K562 treated with DMSO at 1 percent for 4 hours (cell line): ENCODE data around the gene KIAA1210. TPM values are rescaled to one million over a fixed set of nuclear protein-coding genes. Genes with fewer than 3 reads are reported as not detected.

Source experiments
- total RNA-seq: library from RNA; unstranded; fragments of 300-600 nt; gene quantifications from 2 replicates; pipeline ENCODE4 v1.2.3, GENCODE V29; 2022; ENCODE audit not compliant: insufficient read depth

Gene KIAA1210
- total RNA-seq, result not detected in 2 replicates

GRCh38 chrX:119127650-119128049 is at the start of gene KIAA1210:
Gene KIAA1210 (minus strand): TSS chrX:119127812. CDS start chrX:119123642, 4,170 bp downstream.

GRCh38 chrX:119072744-119073143 is 54.9 kb downstream of the KIAA1210 start, which contains the start of gene CT47C1:
Gene CT47C1 (plus strand): TSS chrX:119072993. CDS start chrX:119073226, 233 bp downstream.

Other genes starting within 250 kb of the KIAA1210 start
- 1.3 and 3.7 TPM in 2 replicates for gene LONRF3, start 153.2 kb downstream of the KIAA1210 start, total RNA-seq
- not detected in 2 replicates for gene CT47C1, start 54.8 kb downstream of the KIAA1210 start, total RNA-seq
- 83.3 and 95.8 TPM in 2 replicates for gene PGRMC1, start 108.5 kb upstream of the KIAA1210 start, total RNA-seq